Measurements from ENCODE around the gene TARS1.

DNA sequence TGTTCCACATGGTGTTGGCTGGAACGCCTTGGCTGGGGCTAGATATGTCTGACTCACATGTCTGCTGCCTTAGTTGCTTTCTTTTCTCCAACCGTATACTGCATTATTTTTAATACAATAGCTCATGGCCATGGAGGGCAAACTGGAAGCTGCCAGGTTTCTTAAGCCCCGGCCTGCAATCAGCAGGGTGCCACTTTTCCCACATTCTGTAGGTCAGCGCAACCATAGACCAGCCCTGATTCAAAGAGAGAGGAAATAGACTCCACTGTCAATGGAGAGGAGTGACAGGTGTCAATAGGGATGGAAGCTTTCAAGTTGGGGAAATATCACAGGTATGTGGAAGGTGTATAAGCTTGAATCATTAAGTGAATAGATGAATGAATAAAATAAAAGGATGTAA, 60.5 kb downstream of the TARS1 start:
- no peak for TF ChIP-seq ZFX (IDR thresholded peaks at IDR 0.05)
- TF ChIP-seq, protein P1, sequence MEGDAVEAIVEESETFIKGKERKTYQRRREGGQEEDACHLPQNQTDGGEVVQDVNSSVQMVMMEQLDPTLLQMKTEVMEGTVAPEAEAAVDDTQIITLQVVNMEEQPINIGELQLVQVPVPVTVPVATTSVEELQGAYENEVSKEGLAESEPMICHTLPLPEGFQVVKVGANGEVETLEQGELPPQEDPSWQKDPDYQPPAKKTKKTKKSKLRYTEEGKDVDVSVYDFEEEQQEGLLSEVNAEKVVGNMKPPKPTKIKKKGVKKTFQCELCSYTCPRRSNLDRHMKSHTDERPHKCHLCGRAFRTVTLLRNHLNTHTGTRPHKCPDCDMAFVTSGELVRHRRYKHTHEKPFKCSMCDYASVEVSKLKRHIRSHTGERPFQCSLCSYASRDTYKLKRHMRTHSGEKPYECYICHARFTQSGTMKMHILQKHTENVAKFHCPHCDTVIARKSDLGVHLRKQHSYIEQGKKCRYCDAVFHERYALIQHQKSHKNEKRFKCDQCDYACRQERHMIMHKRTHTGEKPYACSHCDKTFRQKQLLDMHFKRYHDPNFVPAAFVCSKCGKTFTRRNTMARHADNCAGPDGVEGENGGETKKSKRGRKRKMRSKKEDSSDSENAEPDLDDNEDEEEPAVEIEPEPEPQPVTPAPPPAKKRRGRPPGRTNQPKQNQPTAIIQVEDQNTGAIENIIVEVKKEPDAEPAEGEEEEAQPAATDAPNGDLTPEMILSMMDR (conservative IDR thresholded peaks at IDR 0.05), result no peak

Data from C4-2B (cell line).